Measurements from ENCODE around the gene ITCH.
"Not testable (repeated sequence)": the region's sequence is repeated elsewhere in the genome, so short reads cannot be mapped to it uniquely, and the experiment has no call there.

The ITCH gene

GRCh38 chr20:34421766-34422466 lies 58.8 kb downstream of the ITCH start:
- no peak for DNase-seq

- not testable (repeated sequence) for DNase-seq
These were observed 62.1 kb downstream of the ITCH start for GRCh38 chr20:34425032-34425690.

GRCh38 chr20:34426026-34426425 lies 63.0 kb downstream of the ITCH start:
- no peak for DNase-seq

DNA sequence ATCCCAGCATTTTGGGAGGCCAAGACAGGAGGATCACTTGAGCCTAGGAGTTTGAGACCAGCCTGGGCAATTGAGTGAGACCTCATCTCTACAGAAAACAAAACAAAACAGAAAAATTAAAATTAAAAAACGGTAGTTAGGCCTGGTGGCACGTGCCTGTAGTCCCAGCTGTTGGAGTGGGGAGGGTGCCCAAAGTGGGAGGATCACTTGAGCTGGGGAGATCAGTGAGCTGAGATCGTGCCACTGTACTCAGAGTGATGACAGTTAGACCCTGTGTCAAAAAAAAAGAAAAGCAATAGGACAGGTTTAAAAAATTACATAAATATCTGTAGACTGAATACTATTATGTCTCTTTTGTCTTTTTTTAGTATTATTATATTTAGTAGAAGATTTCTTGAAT lies 64.3 kb downstream of the ITCH start:
- DNase-seq = no peak

- DNase-seq = no peak
These were observed 64.7 kb downstream of the ITCH start for GRCh38 chr20:34427784-34428183.

DNA sequence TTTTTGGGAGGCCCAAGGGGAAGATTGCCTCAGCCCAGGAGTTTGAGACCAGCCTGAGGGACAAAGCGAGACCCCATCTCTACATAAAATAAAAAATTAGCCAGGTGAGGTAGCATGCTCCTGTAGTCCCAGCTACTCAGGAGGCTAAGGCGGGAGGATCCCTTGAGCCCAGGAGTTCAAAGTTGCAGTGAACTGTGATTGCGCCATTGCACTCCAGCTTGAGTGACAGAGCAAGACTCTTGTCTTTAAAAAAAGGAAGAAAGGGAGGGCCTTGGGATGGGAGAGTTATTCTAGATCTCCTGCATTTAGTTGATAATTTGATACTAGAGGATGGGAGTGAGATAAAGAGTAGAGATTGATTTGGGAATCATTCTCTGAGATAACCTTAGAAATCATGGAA lies 68.1 kb downstream of the ITCH start:
- DNase-seq = no peak

GRCh38 chr20:34432663-34433062 lies 69.6 kb downstream of the ITCH start:
- not testable (repeated sequence) for DNase-seq

- no peak for DNase-seq
These were observed 70.3 kb downstream of the ITCH start for GRCh38 chr20:34433391-34433790.

DNA sequence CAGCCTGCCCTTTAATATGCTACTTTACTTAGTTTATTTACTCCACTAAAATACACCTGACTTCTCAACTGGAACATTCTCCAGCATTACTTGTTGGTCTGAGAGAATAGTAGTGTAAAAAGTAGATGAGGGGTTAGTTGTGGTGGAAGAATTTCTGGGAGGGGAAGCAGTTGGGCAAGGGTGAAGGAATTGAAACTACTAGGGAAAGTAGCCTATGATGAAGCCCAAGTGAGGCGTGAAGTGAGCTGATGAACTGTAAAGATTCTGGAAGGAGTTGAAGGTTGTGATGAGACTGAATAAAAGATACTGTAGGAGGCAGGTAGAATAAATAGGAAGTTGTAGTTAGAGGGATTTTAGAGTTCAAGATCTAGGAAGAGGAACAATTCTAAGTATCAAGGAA lies 72.5 kb downstream of the ITCH start:
- DNase-seq = no peak

- no peak for DNase-seq
These were observed 74.4 kb downstream of the ITCH start for GRCh38 chr20:34437330-34437986.

DNA sequence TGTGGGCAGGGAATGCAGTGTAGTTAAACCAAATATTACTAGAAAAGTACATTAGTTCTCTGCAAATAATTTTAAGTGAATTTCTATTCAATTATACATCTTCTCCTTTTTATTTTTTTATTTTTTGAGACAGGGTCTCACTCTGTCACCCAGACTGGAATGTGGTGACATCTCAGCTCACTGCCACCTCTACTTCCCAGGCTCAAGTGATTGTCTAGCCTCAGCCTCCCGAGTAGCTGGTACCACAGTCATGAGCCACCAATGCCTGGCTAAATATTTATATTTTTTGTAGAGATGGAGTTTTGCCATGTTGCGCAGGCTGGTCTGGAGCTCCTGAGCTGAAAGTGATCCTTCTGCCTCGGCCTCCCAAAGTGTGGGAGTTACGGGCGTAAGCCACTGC lies 76.1 kb downstream of the ITCH start:
- no peak for DNase-seq

GRCh38 chr20:34441423-34441822 lies 78.3 kb downstream of the ITCH start:
- not testable (repeated sequence) for DNase-seq

DNA sequence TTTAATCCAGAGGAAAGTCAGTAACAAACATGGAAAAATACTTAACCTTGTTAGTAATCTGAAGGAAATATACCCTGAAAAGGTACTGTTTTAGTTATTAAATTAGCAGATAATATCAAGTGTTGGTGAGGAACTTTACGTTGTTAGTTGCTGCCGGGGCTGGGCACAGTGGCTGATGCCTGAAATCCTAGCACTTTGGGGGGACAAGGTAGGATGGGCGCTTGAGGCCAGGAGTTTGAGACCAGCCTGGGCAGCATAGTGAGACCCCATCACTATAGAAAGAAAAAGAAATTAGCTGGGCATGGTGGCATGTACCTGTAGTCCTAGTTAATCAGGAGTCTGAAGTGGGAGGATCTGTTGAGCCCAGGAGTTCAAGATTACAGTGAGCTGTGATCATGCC lies 80.5 kb downstream of the ITCH start:
- DNase-seq = no peak

DNA sequence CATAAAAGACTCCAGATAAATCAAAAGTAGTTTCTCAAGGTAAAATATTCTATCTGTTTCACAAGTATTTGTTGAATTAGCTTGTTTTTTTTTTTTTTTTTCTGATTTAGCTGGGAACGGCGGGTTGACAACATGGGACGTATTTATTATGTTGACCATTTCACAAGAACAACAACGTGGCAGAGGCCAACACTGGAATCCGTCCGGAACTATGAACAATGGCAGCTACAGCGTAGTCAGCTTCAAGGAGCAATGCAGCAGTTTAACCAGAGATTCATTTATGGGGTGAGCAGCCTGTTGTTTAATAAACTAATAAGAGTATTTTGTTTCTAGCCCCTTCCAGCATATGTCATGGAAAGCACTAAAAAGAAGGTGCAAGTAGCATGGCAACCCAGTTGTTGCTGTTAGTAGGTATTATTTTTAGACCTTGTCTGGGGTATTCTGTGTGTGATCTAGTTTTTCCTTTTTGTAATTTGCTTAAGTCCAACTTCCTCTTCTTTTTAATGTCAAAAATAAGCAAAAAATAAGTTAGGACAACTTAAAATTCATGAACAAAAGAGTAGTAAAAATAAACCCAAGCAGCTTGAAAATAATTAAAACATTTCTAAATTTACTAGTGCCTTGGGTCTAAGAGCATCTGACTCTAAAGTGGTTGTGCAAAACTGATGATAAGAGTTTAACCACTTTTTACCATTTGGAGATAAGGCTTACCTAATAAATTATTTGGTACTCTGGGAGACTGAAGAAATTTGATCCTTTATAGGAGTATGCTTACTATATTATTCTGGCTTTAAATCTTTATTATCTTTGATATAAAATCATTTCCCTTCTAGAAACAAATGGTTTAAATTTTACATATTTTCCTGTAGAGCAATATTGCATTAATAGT lies 82.3 kb downstream of the ITCH start:
- no peak for DNase-seq

GRCh38 chr20:34448517-34448916 lies 85.4 kb downstream of the ITCH start:
- DNase-seq = no peak

DNA sequence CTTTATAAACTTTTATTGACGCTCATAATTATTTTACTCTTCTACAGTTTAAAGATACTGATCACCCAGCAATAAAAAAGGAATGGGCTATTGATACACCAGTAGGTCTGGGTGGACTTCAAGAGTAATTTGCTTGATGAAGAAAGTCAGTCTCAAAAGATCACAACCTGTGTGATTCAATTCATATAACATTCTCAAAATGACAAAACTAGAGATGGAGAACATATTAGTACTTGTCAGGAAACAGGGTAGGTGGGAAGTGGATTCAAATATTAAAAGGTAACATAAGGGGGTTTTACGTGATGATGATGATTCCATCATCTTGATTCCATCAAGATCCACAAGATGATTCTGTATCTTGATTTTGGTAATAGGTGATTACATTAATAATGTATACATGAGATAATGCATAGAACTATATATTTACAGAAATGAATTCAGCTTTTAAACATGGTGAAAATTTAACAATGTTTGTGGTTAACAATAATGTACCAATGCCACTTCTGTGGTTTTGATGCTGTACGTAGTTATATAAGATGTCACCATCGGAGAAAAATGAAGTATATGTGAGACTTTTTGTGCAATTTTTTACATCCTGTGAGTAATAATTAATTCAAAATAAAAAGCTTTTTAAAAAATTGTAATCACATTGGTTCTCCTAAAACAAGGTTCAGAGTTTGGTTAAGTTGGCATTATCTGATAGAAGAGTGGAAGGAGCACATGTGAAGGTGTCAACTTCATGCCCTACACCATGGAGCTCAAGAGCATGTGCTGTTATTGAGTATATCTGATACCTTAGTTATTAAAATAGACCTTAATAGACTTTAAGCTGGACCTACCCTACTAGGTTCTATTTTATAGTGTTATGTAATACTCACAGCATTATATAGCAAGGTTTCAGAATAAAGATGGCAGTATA lies 86.9 kb downstream of the ITCH start:
- DNase-seq = no peak

GRCh38 chr20:34452281-34452982 lies 89.4 kb downstream of the ITCH start:
- no peak for DNase-seq

DNA sequence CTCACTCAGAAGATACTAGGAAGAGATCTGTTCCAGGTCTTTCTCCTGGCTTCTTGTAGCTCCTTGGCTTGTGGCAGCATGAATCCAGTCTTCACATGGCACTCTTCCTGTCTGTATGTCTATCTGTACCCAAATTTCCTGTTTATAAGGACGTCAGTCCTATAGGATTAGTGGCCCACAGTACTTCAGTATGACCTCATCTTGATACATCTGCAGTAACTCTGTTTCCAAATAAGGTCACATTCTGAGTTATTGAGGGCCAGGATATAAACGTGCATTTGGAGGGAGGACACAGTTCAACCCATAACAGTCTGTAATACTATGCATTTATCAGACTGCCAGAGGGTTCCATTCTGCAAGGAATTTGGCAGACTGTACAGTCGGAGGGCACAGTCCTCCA lies 95.6 kb downstream of the ITCH start:
- no peak for DNase-seq

DNA sequence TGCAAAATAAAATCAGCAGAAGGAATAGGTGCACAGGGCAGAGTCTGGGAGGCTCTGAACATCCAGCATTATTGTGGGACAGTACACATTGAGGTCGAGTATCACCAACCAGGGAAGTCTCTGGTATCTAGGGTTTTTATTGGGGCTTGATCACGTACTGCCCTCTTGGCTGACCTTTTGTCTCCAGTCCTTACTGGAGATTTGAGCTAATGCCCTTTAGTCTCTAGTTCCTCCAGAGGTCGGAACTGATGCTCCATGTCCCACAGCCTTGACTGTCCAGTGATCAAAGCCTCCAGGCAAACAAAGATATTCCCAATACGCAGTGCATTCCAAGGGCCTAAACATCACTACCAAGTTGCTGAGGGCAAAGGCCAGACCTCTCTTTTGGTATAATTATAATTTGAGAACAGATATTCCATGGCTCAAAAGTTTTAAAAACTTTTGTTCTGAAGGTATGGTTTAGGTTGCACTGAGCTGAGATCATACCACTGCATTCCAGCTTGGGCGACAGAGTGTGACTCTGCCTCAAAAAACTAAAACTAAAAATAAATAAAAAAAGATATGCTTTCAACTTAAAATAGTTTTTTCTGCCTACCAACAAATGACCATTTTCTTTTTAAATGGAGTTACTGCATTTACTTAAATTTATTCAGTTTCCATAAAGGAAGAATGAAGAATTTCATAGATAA lies 96.3 kb downstream of the ITCH start:
- no peak for DNase-seq

DNA sequence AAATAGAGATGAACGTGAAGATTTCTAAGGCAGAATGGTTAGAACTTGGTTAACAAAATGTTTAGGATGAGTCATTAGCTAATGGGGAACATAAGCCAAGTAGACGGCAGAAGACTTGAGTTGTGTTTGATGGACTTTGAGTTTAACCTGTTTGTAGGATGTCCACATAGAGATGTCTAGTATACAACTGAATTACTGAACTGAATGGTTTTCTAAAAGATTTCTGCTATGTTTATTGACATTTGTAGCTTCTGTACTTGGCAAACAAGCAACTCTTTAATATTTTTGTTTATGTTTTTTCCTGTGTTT lies 98.7 kb downstream of the ITCH start:
- DNase-seq = no peak

DNA sequence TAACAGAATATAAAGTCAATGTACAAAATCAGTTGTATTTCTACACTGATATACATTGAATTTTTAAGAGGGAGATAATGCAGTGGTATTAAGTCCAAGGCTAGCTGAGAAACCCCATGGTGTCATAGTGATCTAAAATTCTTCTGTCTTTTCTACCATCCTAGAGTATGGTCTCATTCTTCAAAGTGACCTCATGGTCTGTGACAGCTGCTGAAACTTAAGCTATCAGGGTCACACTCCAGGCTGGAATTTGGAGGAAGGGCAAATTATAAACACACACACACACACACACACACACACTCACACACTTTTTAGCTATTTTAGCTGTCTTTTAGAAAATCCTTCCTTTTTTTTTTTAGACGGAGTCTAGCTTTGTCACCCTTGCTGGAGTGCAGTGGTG lies 105.9 kb downstream of the ITCH start:
- DNase-seq = no peak
